CD4-positive, alpha-beta T cell (primary cell): Measurements from ENCODE around the gene ATG12. TPM values are rescaled to one million over a fixed set of nuclear protein-coding genes. Genes with fewer than 3 reads are reported as not detected.

ENCODE experiments used
- ATAC-seq: fragments of 200-7000 bp; cut with Tn5 transposase; one replicate; pipeline ENCODE4 v1.10.0; 2022; ENCODE audit warnings: mild to moderate bottlenecking; ENCODE audit not compliant: poor library complexity
- CTCF ChIA-PET: fragments of 350-600 bp; sonication (Branson Sonifier 250); formaldehyde crosslinking; loops from one replicate; lab custom pipeline; 2021; ENCODE audit warnings: antibody characterized with exemption, inconsistent platforms; lab: Charles Lee
- POLR2A ChIA-PET: fragments of 350-600 bp; sonication (Branson Sonifier 250); formaldehyde crosslinking; loops from one replicate; lab custom pipeline; 2021; ENCODE audit warnings: antibody characterized with exemption, inconsistent platforms; lab: Charles Lee
- DNase-seq, 14 experiments: peaks; one replicate each; pipeline ENCODE4 v3.0.0-alpha.2; 2013 to 2020; ENCODE audit warnings: mixed read lengths in 2 of 14
- H3K27ac ChIP-seq, 2 donors: one replicate each; pipeline versions ENCODE4 v1.5.1 to v1.7.0; 2013; ENCODE audit warnings: low read length in 2 of 2, low read depth in 1 of 2, mild to moderate bottlenecking in 1 of 2
- H3K27me3 ChIP-seq, 2 experiments: 1 replicate in 1 of 2; 2 replicates in 1 of 2; pipeline versions ENCODE4 v1.6.1 to v1.7.0; 2013; ENCODE audit warnings: low read length in 2 of 2, control low read depth in 1 of 2, mild to moderate bottlenecking in 1 of 2, moderate library complexity in 1 of 2; ENCODE audit not compliant: insufficient read depth in 2 of 2, control insufficient read depth in 1 of 2
- H3K36me3 ChIP-seq: one replicate; pipeline ENCODE4 v1.6.1; 2013; ENCODE audit warnings: low read length, control low read depth; ENCODE audit not compliant: insufficient read depth
- H3K4me1 ChIP-seq: one replicate; pipeline ENCODE4 v1.6.1; 2013; ENCODE audit warnings: low read length, control low read depth; ENCODE audit not compliant: insufficient read depth
- H3K4me3 ChIP-seq: one replicate; pipeline ENCODE4 v1.5.1; 2013; ENCODE audit warnings: mild to moderate bottlenecking, low read length, moderate library complexity
- H3K9me3 ChIP-seq, 2 experiments: 1 replicate in 1 of 2; 2 replicates in 1 of 2; pipeline versions ENCODE4 v1.6.1 to v1.7.0; 2013; ENCODE audit warnings: low read length in 2 of 2, mild to moderate bottlenecking in 2 of 2, control low read depth in 1 of 2, moderate library complexity in 1 of 2; ENCODE audit not compliant: control insufficient read depth in 1 of 2, insufficient read depth in 1 of 2
- H3K27ac Mint-ChIP-seq: one replicate; pipeline ENCODE4 v1.8.0; 2020; ENCODE audit warnings: mixed read lengths
- H3K27me3 Mint-ChIP-seq: one replicate; pipeline ENCODE4 v1.8.0; 2021; ENCODE audit warnings: mixed read lengths
- H3K36me3 Mint-ChIP-seq: one replicate; pipeline ENCODE4 v1.8.0; 2021; ENCODE audit warnings: low read depth, mixed read lengths
- H3K4me1 Mint-ChIP-seq: one replicate; pipeline ENCODE4 v1.8.0; 2021; ENCODE audit warnings: low read depth, mixed read lengths
- H3K4me3 Mint-ChIP-seq: one replicate; pipeline ENCODE4 v1.8.0; 2020; ENCODE audit warnings: mild to moderate bottlenecking, mixed read lengths
- H3K9me3 Mint-ChIP-seq: one replicate; pipeline ENCODE4 v1.8.0; 2020; ENCODE audit warnings: mixed read lengths
- intact Hi-C, 2 experiments: fragments of 100-400 bp; cut with DNase I in 1 of 2; cut with micrococcal nuclease in 1 of 2; formaldehyde crosslinking; loops; one replicate each; pipeline versions ENCODE4 v1.15.1 to v1.9.0; 2023 to 2025; cut with DNase I, micrococcal nuclease
- total RNA-seq, 174 experiments: library from RNA in 2 of 174; stranded (reverse) in 2 of 174; gene quantifications; one replicate each; pipeline ENCODE4 v1.2.3 and lab custom pipeline; 2021 to 2026
- TF ChIP-seq, protein P1 (sequence below): fragments of 200-600 bp; IDR thresholded peaks from one replicate; pipeline ENCODE4 v1.8.0; 2022; ENCODE audit warnings: antibody characterized with exemption, mild to moderate bottlenecking

ATG12 gene
- total RNA-seq, 2 experiments from 2014 or later = 61.0 to 62.2 TPM

DNA sequence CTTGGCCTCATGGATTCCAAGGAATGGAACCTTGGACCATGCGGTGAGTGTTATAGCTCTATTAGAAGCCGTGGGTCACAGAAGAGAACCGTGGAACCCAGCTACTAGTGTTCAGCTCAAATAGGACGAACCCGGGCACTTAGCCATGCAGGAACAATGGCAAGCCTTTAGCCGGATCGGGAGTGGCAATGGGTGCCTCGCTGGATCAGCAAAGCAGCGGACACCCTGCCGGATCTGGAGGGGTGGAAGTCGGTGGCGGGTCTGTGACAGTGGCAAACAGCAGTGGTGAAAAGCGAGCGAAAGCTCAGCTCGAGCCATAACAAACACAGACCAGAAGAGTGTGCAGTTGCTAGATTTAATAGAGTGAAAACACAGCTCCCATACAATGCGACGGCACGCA is 22.5 kb downstream of the ATG12 start:
- H3K27me3 Mint-ChIP-seq = peaks cover 60% of the 10 kb centered on the region
- H3K27me3 ChIP-seq = peaks cover 37 to 56% of the 10 kb centered on the region in 2 experiments
- CTCF ChIA-PET = no interaction called here

DNA sequence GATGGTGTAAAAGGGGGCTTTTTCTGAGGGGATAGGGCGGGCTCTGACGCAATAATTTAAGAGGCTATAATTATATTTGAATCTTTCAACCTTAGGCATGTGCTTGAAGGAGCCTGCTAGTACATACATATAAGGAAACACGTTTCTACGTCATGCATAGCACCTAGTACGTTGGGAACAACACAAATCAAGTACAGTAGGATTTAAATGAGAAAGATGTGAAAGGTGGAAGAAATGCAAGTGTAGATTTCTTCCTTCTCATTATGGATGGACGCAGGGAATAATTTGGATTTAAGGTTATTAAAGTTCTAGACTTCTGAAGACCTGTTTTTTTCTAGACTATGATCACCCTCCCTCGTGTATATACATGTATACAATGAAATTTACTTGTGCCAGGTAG is 24.0 kb downstream of the ATG12 start:
- DNase-seq (no peak), ATAC-seq (no peak)
- Mint-ChIP-seq H3K4me1 (peaks cover 10% of the 10 kb centered on the region), H3K27me3 (peaks cover 73% of the 10 kb centered on the region), H3K9me3 (no peaks in the 10 kb centered on the region), H3K4me3 (no peak overlapping the region), H3K36me3 (no peaks in the 10 kb centered on the region), H3K27ac (no peak overlapping the region)
- H3K9me3 ChIP-seq = peaks cover 0 to 9% of the 10 kb centered on the region in 2 experiments
- H3K36me3 ChIP-seq = no peaks in the 10 kb centered on the region
- peaks cover 16% of the 10 kb centered on the region for H3K4me1 ChIP-seq
- CTCF ChIA-PET = no interaction called here
- no peak overlapping the region for H3K27ac ChIP-seq
- POLR2A ChIA-PET = no interaction called here
- H3K4me3 ChIP-seq = no peak overlapping the region
- peaks cover 37 to 64% of the 10 kb centered on the region in 2 experiments for H3K27me3 ChIP-seq
- intact Hi-C loops = no loop called here
- TF ChIP-seq, protein P1, sequence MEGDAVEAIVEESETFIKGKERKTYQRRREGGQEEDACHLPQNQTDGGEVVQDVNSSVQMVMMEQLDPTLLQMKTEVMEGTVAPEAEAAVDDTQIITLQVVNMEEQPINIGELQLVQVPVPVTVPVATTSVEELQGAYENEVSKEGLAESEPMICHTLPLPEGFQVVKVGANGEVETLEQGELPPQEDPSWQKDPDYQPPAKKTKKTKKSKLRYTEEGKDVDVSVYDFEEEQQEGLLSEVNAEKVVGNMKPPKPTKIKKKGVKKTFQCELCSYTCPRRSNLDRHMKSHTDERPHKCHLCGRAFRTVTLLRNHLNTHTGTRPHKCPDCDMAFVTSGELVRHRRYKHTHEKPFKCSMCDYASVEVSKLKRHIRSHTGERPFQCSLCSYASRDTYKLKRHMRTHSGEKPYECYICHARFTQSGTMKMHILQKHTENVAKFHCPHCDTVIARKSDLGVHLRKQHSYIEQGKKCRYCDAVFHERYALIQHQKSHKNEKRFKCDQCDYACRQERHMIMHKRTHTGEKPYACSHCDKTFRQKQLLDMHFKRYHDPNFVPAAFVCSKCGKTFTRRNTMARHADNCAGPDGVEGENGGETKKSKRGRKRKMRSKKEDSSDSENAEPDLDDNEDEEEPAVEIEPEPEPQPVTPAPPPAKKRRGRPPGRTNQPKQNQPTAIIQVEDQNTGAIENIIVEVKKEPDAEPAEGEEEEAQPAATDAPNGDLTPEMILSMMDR = no peak

More for the DNA sequence above, 22.5 kb downstream of the ATG12 start:
- no peaks in the 10 kb centered on the region for H3K36me3 ChIP-seq
- no peak overlapping the region for H3K4me3 Mint-ChIP-seq
- no peaks in the 10 kb centered on the region for H3K36me3 Mint-ChIP-seq
- peaks cover 1% of the 10 kb centered on the region for H3K9me3 Mint-ChIP-seq
- H3K4me3 ChIP-seq = no peak overlapping the region
- no peak for DNase-seq
- no peak overlapping the region for H3K27ac Mint-ChIP-seq
- intact Hi-C loops = no loop called here
- ATAC-seq = no peak
- H3K27ac ChIP-seq = no peak overlapping the region
- peaks cover 0 to 9% of the 10 kb centered on the region in 2 experiments for H3K9me3 ChIP-seq
- peaks cover 10% of the 10 kb centered on the region for H3K4me1 Mint-ChIP-seq
- H3K4me1 ChIP-seq = peaks cover 16% of the 10 kb centered on the region
- POLR2A ChIA-PET = no interaction called here
- TF ChIP-seq, protein P1 = no peak

DNA sequence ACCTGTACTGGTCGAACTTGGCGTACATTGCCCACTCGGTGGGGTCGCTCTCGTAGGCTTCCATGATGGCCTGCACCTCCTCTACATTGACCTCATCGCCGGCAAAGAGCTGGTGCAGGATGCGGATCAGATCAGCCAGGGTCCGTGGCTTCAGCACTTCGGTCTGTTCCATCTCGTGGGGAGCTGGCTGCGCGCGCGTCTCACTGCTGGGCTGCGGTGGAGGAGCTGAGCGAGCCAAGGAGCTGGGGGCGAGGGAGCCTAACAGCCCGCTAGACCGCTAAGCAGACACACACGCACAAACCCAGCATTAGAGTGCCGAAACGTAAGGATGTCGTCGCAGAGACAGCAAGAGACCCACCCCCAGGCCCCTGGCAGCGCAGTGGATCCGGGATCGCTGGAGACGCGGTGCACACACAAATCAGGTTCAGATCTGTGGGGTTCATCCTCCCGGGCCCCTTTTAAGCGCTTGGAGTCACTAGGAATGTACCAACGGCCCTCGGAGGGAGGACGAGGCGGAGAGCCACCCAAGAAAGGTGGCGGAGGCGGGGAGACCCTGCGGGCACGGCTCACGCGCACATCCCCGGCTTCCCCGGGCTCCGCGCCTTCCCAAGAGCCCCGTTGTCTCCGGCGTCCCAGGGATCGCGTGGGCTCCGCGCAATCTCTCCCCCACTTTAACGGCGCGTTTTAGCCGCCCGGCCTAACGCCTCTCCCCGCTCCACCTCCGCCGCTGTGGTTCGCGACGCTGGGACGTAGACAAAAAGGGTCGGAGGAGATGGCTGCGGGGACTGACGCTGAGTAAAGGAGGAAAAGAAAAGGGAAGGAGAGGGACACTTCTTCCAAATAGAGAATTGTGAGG is 24.9 kb downstream of the ATG12 start, which contains the start of gene CDO1:
Gene CDO1 (minus strand): TSS at position 434 of the 856 bp plus-strand sequence. CDS start 262 bp downstream, at position 172.
- no peaks in the 10 kb centered on the region for H3K36me3 Mint-ChIP-seq
- no peaks in the 10 kb centered on the region for H3K36me3 ChIP-seq
- ATAC-seq = no peak
- ChIA-PET CTCF (no interaction called here), POLR2A (no interaction called here)
- DNase-seq = peak in 4 of 14 experiments; percentile 4 to 26 (median 12)
- H3K4me3 Mint-ChIP-seq = peak within 1 kb of the TSS; percentile 62
- H3K27me3 ChIP-seq = peaks cover 37 to 68% of the 10 kb centered on the region in 2 experiments
- H3K9me3 ChIP-seq = peaks cover 0 to 9% of the 10 kb centered on the region in 2 experiments
- TF ChIP-seq, protein P1 = no peak
- H3K9me3 Mint-ChIP-seq = no peaks in the 10 kb centered on the region
- peak within 1 kb of the TSS; percentile 38 for H3K4me3 ChIP-seq
- H3K27ac ChIP-seq = no peak within 1 kb of the TSS
- peaks cover 16% of the 10 kb centered on the region for H3K4me1 ChIP-seq
- peaks cover 79% of the 10 kb centered on the region for H3K27me3 Mint-ChIP-seq
- H3K4me1 Mint-ChIP-seq = peaks cover 10% of the 10 kb centered on the region
- H3K27ac Mint-ChIP-seq = no peak within 1 kb of the TSS
- intact Hi-C loops = no loop called here
